Stromal cell of bone marrow (primary cell): ENCODE data around the gene C5AR2.
"Not testable (repeated sequence)": the region's sequence is repeated elsewhere in the genome, so short reads cannot be mapped to it uniquely, and the experiment has no call there.

Source experiments
- DNase-seq: peaks from one replicate; pipeline ENCODE4 v3.0.0-alpha.2; 2012; ENCODE audit warnings: low read depth

The C5AR2 gene

GRCh38 chr19:47331931-47332547 is at the start of gene C5AR2:
Gene C5AR2, plus strand, starts transcription at chr19:47332175. Its CDS starts 8,625 bp downstream, at chr19:47340800.
- DNase-seq, result peak; percentile 40

GRCh38 chr19:47283405-47284059 is 48.4 kb upstream of the C5AR2 start:
- DNase-seq, result no peak

- DNase-seq, result no peak
Measured at GRCh38 chr19:47284324-47284899, 47.6 kb upstream of the C5AR2 start.

GRCh38 chr19:47296036-47296435 is 35.9 kb upstream of the C5AR2 start:
- peak; percentile 55 for DNase-seq

- DNase-seq, result not testable (repeated sequence)
Measured at GRCh38 chr19:47300867-47301266, 31.1 kb upstream of the C5AR2 start.

- DNase-seq, result no peak
Measured at GRCh38 chr19:47302249-47302648, 29.7 kb upstream of the C5AR2 start.

GRCh38 chr19:47303966-47304365 is 28.0 kb upstream of the C5AR2 start:
- no peak for DNase-seq

- DNase-seq, result peak; percentile 61
Measured at GRCh38 chr19:47305309-47305751, 26.6 kb upstream of the C5AR2 start.

- no peak for DNase-seq
Measured at GRCh38 chr19:47306303-47306702, 25.7 kb upstream of the C5AR2 start.

- peak; percentile 23 for DNase-seq
Measured at GRCh38 chr19:47309038-47309437, 22.9 kb upstream of the C5AR2 start.

- DNase-seq, result no peak
Measured at GRCh38 chr19:47309608-47310007, 22.4 kb upstream of the C5AR2 start, which contains the start of gene C5AR1. Gene C5AR1, plus strand, starts transcription at chr19:47309861. Its CDS starts 35 bp downstream, at chr19:47309896.

GRCh38 chr19:47310323-47310722 is 21.7 kb upstream of the C5AR2 start:
- DNase-seq, result no peak

- DNase-seq, result no peak
Measured at GRCh38 chr19:47310819-47311218, 21.2 kb upstream of the C5AR2 start.

GRCh38 chr19:47312366-47313006 is 19.5 kb upstream of the C5AR2 start:
- no peak for DNase-seq

- DNase-seq, result no peak
Measured at GRCh38 chr19:47313754-47314295, 18.1 kb upstream of the C5AR2 start.

- DNase-seq, result peak; percentile 97
Measured at GRCh38 chr19:47315125-47315821, 16.7 kb upstream of the C5AR2 start.

GRCh38 chr19:47316513-47316912 is 15.5 kb upstream of the C5AR2 start:
- DNase-seq, result no peak

GRCh38 chr19:47319923-47320871 is 11.8 kb upstream of the C5AR2 start:
- no peak for DNase-seq

GRCh38 chr19:47321630-47322029 is 10.3 kb upstream of the C5AR2 start:
- no peak for DNase-seq

- no peak for DNase-seq
Measured at GRCh38 chr19:47322058-47322457, 9.9 kb upstream of the C5AR2 start.

- DNase-seq, result no peak
Measured at GRCh38 chr19:47323409-47323808, 8.6 kb upstream of the C5AR2 start.
